ACHN (cell line): ENCODE measurements around the gene MDFIC.

Experiments
- DNase-seq: peaks from one replicate; pipeline ENCODE4 v3.0.0-alpha.2; 2015
- in situ Hi-C: cut with HindIII; loops from 2 replicates; pipeline ENCODE4 v1.10.0; 2017; ENCODE audit warnings: low sequenced_read_pairs, low pct_ligation_motif_present, low pct_unique_long_range_greater_than_20kb

MDFIC gene

DNA sequence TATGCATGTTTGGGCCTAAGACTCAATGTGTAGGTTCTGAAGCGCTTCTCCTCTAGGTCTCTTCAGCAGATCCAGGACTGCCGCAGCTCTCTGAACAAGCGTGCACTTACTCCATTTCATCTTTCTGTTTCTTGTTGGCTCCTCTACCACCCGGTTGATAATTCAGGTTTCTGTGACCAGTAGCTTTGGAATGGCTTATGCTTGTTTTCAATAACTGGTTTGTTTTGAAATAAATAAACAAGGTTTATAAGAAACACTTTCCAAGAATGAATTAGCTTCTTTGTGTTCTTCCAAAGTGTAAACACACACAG is 1.5 kb downstream of the MDFIC start:
- in situ Hi-C loops: no loop called here
- DNase-seq: no peak

DNA sequence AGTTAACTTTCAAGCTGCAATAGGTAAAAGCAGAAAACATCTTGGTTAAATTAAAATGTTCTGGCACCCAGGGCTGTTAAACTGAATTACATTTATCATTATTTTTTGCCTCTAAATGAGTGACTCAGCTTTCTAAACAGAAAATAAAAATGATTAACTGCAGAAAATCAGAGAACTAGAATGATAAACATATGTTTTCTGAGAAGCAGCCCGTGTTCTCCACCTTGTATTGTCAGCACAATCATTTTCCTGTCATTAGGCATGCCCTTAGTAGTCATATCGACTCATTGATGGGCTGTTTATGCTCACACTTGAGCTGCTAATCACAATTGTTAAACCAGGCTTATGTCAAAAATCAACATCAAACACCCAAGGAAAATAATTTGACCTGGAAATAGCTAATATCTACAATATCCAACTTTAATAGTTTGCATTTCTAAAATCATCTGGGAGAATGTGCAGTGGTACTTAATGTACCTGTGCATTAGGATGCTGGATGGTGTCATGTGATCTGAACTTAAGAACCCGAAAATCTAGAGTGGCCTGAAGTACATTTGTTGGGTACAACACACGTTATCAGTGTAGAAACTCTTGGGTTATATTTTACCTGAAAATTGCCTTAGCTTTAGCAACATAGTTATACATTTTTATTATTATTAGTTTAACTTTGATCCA is 2.3 kb downstream of the MDFIC start:
- in situ Hi-C loops: no loop called here
- no peak for DNase-seq

DNA sequence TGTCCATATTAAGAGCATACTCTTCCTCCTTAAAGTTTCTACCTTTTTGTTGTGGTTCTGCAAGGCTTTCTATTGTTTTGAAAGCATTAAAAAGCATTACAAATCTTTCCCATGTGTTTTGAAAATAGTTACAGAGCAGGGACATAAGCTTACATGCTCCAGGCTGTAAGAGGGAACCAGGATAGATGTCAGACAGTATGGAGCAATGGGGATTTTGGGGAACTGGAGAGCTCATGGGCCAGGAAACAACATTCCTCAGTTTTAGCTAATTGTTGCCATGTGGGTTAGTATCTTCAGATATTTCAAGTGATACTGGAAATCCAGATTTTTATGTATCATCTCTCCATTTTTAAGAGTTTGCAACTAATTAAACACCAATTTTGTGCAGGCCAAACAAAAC is 3.5 kb downstream of the MDFIC start:
- in situ Hi-C loops: no loop called here
- no peak for DNase-seq

DNA sequence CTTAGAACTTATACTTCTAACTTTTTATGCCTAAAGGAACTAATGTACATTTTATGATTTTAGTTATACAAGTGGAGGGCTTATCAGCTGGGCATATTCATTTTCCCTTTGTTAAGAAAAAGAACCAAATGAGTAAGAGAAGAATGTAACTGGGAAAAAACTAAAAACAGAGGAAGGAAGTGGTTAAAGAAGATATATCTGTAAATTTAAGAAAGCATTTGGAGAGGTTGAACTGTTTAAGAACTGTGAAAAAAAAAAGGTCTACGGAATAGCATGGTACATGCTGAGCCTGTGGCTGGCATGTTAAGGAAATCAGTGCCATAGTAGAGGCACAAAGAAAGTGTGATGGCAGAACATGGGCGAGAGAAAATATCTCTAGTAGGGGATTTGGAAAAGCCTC is 6.2 kb downstream of the MDFIC start:
- no peak for DNase-seq
- in situ Hi-C loops: no loop called here

DNA sequence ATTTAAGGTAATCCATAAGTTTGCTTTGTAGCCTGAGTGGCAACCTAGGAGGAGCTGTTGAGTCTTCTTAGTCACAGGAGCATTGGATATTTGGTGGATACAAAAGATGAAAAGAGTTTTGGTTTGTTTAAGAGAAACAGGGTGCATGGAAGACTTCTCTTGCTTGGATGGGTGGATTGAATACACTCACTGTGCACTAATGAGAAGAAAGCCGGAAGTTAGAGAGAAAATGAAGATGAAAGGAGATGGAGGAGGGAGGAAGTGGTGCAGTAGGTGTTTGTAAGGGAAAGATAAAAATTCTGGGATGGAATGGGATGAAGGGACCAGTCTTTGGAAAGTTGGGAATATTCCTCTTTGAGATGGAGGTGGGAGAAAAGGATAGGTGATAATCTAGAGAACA is 7.7 kb downstream of the MDFIC start:
- in situ Hi-C loops: no loop called here
- no peak for DNase-seq

DNA sequence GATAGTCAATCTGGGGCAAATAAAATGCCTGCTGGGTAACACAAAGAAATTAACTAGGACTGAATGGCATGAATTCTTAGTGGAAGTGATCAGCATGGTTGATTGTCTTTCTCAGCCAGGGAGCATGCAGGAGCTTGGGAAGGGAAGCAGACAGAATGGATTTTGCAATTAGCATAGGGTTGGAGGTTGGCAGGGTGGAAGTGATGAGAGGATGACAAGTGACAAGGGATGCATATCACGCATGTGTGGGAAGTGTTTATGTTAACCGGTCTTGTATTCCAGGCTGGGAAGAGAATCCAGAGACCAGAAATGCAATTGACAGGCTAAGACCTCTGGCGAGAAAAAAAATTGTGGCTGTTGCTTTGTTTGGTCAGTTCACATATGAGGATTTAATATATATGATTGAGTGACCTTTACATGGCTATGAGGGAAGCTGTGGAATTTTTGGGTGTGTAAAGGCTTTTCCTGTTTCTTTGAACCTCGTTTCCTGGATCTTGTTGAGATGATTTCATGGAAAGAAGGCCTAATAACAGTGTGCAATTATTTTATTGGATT is 8.3 kb downstream of the MDFIC start:
- in situ Hi-C loops: no loop called here
- no peak for DNase-seq

DNA sequence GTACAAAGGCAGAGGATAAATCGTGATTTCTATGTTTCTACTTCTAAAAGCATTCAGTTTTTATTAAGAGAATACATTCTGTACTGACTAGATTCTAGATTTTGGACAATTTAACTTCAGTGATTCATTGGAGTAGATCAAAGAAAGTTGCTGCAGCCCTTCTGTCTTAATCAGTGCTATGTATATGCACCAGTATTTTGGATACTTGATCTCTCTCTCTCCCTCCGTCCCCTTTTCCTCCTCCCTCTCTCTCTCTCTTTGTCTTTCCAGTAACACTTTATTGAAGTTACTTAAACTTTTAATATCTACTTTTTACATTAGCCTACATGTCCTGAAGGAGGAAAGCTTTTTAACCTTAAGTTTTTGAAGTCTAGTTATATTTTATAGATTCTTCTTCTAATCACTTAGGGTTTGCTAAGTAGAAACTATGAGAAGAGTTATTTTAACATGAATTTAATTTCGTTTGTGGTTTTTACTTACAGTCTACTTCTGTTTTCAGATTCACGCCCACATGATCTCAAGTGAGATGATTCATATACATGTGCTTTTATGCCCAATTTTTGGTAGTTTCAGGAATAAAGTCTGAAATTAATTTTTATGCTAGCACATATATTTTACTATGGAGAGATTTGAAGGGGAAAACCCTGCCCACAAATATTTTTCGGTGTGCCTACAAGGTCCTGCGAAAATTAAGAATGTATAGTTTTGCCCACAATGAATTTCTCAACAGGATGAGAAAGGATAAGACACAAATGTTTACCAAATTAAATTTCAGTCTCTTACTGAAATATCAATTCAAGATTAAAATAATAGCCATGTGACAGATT is 9.1 kb downstream of the MDFIC start:
- in situ Hi-C loops: no loop called here
- no peak for DNase-seq

DNA sequence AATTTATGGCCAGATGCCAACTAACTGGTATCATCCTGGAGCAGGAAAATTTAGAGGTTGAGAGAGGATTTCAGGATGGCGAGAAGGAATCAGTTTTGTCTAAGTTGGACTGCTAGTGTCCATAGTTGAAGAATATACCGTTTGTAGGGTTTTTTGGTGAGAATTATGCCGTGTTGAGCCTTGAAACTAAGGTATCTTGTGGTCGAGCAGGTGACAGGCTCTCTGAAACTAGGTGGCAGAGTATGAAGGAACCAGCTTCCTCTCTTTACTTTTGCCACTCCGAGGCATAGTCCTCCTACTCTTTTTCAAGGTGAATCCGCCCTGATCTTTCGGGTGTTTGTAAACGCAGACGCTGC is 9.7 kb downstream of the MDFIC start:
- no peak for DNase-seq
- in situ Hi-C loops: no loop called here

DNA sequence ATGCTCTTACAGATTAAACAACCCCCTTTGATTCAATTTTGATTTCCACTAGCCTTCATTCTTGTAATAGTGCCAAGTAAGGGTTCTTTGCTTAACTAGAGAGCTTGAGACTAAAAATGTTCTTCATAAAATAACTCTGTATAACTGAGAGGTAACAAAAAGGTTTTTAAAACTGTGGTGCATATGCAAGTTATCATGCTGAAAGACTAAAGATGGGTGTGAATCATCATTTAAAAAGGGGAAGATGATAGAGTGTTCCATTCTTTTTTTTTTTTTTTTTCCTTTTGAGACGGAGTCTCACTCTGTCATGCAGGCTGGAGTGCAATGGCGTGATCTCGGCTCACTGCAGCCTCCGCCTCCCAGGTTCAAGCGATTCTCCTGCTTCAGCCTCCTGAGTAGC is 11.1 kb downstream of the MDFIC start:
- in situ Hi-C loops: no loop called here
- no peak for DNase-seq

DNA sequence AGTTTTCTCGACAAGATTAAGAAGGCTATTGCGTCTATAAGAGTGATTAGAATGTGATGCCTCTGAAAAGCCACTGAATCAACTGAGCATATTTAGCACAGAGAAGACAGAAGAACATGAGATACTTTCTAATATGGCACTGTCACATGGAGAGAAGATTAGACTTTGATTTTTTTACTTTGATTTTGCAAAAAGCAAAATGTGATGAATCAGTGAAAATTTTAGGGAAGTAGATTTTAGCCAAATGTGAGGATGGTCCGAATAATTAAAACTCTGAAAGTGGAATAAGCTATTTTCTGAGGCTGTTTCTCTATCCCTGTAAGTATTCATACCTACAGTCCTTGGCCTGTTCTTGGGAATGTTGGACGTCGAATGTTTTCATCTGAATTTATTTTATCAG is 11.8 kb downstream of the MDFIC start:
- DNase-seq: no peak
- in situ Hi-C loops: no loop called here

DNA sequence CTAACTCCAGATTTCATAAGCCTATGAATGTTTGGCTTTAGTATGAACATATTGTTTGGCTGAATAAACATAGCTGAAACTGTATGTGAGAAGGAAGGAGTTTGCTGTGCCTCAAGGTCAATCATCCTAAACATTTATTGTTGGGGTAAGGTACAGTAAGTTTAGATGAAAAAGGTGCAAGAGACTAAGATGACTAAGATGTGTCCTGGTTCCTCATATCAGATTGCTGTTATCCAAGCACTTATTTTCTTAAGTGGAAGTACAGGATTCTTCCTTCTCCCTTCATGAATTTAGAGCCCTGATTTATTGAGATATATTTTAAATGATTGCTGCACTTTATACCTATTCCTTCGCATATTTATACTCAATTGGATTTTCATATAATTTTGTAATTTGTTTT is 12.2 kb downstream of the MDFIC start:
- no peak for DNase-seq
- in situ Hi-C loops: no loop called here

DNA sequence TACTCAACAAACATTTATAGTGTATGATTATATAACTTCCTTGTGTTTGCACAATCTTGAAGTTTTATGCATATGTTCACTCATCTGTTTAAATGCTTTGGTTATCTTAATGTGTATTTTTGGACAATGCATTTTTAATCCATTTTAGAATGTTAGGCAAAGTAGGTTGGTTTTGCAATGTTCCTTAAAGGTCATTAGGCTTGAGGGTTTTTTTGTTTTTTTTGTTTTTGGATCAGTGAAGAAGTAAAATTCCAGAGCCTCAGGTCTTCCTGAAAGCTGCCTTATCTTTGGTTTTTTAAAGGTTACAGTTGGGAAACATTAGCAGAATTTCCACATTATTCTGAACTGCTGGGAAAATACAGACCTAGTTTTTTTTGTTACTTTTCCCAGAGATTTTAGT is 12.8 kb downstream of the MDFIC start:
- DNase-seq: no peak
- in situ Hi-C loops: no loop called here

DNA sequence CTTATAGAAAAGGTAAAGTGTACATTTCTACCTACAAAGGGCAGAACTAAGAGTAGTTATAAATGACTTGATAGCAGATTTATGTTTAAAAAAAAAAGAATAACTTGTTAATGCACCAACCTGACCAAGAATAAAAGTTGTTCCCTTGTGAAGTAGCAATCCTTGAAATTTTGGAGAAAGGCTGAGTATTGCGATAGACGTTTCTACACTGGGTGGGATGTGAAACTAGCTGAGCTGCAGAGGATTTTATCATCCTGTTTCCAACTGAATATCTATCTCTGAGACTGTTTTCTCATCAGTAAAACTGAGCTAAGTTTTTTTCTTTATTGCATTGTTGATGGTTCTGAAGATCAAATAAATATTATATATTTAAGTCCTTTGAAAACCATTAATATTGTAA is 14.6 kb downstream of the MDFIC start:
- no peak for DNase-seq
- in situ Hi-C loops: no loop called here

DNA sequence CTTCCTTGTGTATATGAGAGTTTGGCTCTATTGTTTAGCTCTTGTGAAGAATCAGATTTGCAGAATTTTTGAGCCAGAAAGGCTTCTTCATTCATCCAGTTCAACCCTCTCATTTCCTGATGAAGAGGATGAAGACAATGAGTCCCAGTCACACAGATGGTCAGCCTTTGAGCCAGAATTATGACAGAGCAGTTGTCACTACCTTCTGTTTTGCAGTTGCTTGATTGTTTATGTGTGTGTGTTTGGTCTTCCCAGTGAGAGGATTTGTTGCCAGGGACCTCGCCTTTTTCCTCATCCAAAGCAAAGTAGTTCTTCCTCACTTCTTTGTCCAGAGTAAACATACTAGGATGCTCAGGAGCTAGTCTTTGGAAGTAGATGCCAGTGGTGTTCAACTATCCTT is 15.6 kb downstream of the MDFIC start:
- in situ Hi-C loops: no loop called here
- DNase-seq: no peak

DNA sequence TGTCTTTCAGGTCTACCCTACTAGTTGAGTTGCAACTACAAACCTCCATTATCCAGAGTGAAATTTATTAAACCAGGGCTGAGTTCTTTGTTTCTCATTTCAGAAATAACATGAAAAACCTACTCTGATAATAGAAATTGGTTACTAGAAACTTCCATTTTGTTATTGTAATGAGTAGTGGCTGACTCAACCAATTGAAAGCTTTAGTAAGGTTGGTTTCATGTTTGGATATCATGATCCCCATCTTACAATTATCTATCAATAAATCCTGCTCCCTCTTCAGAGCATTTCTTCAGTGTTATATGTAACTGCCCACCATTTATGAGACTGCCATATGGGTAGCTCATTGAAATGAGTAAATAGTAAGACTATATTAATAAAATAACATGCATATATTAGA is 16.9 kb downstream of the MDFIC start:
- in situ Hi-C loops: no loop called here
- DNase-seq: no peak

DNA sequence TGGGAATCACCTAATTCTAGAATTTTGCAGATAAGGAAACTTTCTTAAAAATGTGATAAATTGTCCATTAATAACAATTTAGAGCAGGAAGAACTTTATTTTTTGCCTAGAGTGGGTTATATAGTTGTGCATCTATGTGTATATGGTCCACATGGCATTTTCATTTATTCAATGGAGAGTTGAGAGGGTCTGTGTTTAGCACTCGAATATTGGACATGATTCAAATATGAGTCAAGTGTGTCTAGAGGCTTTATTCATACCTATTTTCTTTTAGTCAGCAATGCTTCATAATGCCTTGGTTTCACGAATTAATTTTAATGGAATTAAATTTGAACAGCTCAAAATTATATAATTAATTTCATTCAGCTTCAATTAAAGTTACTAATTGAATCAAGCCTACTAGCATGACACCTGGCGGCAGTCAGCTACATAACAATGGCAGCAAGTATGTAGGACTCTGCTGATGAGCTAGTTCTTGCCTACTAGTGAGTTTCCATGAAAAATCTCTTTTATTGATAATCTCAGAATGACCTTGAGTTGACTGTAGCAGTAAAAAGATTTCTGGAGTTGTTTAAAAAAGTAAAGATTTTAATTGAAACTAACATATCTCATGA is 17.7 kb downstream of the MDFIC start:
- DNase-seq: no peak

DNA sequence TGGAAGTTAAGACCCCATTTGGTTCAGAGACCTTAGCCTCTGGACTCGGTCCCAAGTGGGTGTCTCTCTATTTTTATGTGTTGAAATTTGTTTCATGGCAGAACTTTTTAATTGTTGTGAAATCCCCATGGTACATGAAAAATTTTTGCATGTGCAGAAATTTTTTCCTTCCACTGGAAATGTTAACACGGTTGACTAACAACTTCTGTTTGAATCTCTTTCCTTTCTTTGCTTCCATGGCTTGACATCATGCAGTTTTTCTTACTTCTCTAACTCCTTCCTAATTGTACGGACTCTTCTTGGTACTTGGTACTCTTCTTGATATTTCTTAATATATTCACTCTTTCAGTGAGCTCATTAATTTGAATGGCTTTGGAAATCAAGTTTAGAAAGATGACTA is 18.3 kb downstream of the MDFIC start:
- no peak for DNase-seq
- in situ Hi-C loops: no loop called here

More for the DNA sequence above, 17.7 kb downstream of the MDFIC start:
- in situ Hi-C loops: no loop called here

DNA sequence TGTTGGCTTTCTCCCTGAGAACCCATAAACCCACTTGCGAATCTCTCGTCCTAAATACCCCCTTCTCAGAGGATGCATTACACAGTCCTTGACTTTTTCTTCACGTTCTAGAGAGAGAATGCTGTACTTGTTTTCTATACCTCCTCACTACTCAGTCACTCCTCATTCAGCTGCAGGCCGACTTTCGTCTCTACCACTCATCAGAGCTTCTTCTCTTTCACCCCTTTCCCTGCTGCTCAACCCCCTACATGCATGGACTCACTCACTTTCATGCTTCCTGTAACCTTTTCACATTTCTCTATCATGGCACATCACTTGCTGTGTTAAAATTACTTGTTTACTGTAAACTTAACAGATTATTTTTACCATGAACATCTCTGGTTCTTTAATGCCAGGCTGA is 19.8 kb downstream of the MDFIC start:
- DNase-seq: no peak
- in situ Hi-C loops: no loop called here

DNA sequence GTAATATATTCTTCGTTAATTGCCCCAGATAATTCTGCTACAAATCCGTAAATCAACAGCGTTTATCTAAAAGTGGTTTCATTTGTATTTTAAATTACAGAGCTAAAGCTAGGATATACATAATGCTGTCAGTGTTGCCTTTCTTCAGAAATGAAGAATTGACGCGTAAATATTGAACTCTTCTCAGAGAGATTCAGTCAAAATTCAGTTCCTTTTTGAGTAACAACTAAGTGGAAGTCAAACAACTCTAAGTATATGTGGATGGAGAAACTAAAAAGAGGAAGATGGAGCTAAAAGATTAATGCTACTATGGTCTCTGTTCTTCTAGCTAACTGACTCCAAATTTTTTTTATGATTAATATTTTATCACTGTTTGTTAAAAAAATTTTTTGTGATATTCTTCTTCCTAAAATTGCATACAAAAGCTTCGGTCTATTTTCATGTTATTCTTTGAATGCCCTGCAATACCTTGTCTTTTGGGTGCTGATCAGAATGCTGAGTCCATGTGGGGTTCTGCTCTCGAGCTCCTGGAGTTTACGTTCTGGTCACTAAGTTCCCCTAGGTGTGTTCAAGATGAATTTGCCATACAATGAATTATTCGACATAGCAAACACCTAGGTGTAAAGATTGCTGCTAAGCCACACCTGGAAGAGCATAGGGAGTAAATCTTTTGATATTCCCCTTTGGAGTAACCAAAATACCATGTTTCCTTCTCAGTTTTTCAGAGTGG is 20.7 kb downstream of the MDFIC start:
- DNase-seq: no peak
- in situ Hi-C loops: no loop called here
